ENCODE results near the gene NCOA7.

DNA sequence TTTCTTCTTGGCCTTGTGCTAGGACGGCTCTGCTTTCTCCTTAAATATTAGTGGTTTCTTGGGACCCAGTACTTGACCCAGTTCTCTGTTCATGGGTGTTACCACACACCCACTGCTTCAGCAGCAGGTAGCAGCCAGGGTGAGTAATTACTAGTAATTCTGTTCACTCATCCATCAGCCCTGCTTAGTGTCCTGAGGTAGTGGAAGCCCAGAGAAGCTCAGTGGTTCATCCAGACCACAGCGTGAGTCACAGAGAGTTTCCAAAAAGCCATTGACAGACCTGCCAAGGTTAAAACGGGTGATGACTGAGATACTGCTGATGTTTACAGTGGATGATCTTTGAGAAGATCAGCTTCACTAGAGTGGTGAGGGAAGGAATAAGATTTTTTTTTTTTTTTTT, 114.1 kb downstream of the NCOA7 start:
- TF ChIP-seq SP1 (IDR thresholded peaks at IDR 0.05; ENCODE audit: low read depth), result no peak
- TF ChIP-seq, protein P1, sequence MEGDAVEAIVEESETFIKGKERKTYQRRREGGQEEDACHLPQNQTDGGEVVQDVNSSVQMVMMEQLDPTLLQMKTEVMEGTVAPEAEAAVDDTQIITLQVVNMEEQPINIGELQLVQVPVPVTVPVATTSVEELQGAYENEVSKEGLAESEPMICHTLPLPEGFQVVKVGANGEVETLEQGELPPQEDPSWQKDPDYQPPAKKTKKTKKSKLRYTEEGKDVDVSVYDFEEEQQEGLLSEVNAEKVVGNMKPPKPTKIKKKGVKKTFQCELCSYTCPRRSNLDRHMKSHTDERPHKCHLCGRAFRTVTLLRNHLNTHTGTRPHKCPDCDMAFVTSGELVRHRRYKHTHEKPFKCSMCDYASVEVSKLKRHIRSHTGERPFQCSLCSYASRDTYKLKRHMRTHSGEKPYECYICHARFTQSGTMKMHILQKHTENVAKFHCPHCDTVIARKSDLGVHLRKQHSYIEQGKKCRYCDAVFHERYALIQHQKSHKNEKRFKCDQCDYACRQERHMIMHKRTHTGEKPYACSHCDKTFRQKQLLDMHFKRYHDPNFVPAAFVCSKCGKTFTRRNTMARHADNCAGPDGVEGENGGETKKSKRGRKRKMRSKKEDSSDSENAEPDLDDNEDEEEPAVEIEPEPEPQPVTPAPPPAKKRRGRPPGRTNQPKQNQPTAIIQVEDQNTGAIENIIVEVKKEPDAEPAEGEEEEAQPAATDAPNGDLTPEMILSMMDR (IDR thresholded peaks at IDR 0.05 in 2 of 3, conservative IDR thresholded peaks at IDR 0.05 in 1 of 3; ENCODE audit: borderline replicate concordance in 1 of 3, insufficient read depth in 1 of 3, low read depth in 2 of 3, low read length in 2 of 3), result no peak
- no peak for TF ChIP-seq POLR2AphosphoS5 (IDR thresholded peaks at IDR 0.05; ENCODE audit: low read depth, low read length)
- TF ChIP-seq, protein P2, sequence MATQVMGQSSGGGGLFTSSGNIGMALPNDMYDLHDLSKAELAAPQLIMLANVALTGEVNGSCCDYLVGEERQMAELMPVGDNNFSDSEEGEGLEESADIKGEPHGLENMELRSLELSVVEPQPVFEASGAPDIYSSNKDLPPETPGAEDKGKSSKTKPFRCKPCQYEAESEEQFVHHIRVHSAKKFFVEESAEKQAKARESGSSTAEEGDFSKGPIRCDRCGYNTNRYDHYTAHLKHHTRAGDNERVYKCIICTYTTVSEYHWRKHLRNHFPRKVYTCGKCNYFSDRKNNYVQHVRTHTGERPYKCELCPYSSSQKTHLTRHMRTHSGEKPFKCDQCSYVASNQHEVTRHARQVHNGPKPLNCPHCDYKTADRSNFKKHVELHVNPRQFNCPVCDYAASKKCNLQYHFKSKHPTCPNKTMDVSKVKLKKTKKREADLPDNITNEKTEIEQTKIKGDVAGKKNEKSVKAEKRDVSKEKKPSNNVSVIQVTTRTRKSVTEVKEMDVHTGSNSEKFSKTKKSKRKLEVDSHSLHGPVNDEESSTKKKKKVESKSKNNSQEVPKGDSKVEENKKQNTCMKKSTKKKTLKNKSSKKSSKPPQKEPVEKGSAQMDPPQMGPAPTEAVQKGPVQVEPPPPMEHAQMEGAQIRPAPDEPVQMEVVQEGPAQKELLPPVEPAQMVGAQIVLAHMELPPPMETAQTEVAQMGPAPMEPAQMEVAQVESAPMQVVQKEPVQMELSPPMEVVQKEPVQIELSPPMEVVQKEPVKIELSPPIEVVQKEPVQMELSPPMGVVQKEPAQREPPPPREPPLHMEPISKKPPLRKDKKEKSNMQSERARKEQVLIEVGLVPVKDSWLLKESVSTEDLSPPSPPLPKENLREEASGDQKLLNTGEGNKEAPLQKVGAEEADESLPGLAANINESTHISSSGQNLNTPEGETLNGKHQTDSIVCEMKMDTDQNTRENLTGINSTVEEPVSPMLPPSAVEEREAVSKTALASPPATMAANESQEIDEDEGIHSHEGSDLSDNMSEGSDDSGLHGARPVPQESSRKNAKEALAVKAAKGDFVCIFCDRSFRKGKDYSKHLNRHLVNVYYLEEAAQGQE (IDR thresholded peaks at IDR 0.05; ENCODE audit: low read depth), result no peak
- TF ChIP-seq FOSL1 (IDR thresholded peaks at IDR 0.05; ENCODE audit: low read depth), result no peak
- TF ChIP-seq EGR1 (IDR thresholded peaks at IDR 0.05; ENCODE audit: low read depth), result no peak
